ENCODE data around the gene PPP3CB. TPM values are rescaled to one million over a fixed set of nuclear protein-coding genes. Genes with fewer than 3 reads are reported as not detected.

The PPP3CB gene
- total and polyA plus RNA-seq, 12 donors, result 26.7 to 60.6 (median 46.7) TPM

- H3K9me3 ChIP-seq (replicated peaks in 1 of 3), result no peaks in the 10 kb centered on the region
- DNase-seq, result no peak
- no peaks in the 10 kb centered on the region for H3K27me3 ChIP-seq
- intact Hi-C loops (cut with DNase I), result no loop called here
- TF ChIP-seq POLR2A (IDR thresholded peaks at IDR 0.05) (no peak), CTCF (IDR thresholded peaks at IDR 0.05) (no peak)
- WGBS, 4 donors, result 77 to 90% (median 79%) methylated on average over 1 of the region's 1 CpG
- H3K36me3 ChIP-seq (replicated peaks in 1 of 2), result peaks cover 0 to 28% of the 10 kb centered on the region in 2 donors
- H3K4me1 ChIP-seq (replicated peaks in 1 of 2), result peaks cover 0 to 3% of the 10 kb centered on the region in 2 donors
- no peak overlapping the region for H3K27ac ChIP-seq
- no peak overlapping the region for H3K4me3 ChIP-seq
Measured at GRCh38 chr10:73449113-73449512, 46.7 kb downstream of the PPP3CB start.

- peaks cover 0 to 3% of the 10 kb centered on the region in 2 donors for H3K4me1 ChIP-seq (replicated peaks in 1 of 2)
- no peak overlapping the region for H3K4me3 ChIP-seq
- no peaks in the 10 kb centered on the region for H3K27me3 ChIP-seq
- H3K27ac ChIP-seq, result no peak overlapping the region
- 68 to 81% (median 74%) methylated on average over 1 of the region's 1 CpG for WGBS, 4 donors
- H3K36me3 ChIP-seq (replicated peaks in 1 of 2), result peaks cover 0 to 23% of the 10 kb centered on the region in 2 donors
- intact Hi-C loops (cut with DNase I), result no loop called here
- no peak for TF ChIP-seq POLR2A (IDR thresholded peaks at IDR 0.05)
- TF ChIP-seq CTCF (IDR thresholded peaks at IDR 0.05), result no peak
- no peaks in the 10 kb centered on the region for H3K9me3 ChIP-seq (replicated peaks in 1 of 3)
- no peak for DNase-seq
Measured at GRCh38 chr10:73448384-73448783, 47.4 kb downstream of the PPP3CB start.

DNA sequence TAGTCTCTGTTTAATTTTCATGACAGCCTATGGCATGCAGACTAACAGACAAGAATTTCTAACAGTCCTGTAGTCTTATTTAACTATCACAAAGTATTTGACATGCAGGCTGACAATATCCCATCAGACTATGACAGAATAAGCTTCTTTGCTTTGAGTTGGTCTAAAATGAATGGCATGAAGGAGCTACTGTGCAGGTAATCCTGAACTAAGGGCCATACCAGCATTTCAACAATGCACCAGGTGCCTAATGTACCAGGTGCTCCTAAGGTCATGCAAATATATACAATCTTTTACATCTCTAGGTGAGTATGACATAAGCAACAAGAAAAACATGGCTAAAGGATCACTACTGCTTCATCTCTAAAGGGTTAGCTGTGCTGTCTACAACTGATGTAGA is 48.9 kb downstream of the PPP3CB start:
- intact Hi-C loops (cut with DNase I), result no loop called here
- no peak overlapping the region for H3K27ac ChIP-seq
- no peaks in the 10 kb centered on the region for H3K9me3 ChIP-seq (replicated peaks in 1 of 3)
- peaks cover 0 to 23% of the 10 kb centered on the region in 2 donors for H3K36me3 ChIP-seq (replicated peaks in 1 of 2)
- H3K4me1 ChIP-seq (replicated peaks in 1 of 2), result peaks cover 0 to 3% of the 10 kb centered on the region in 2 donors
- H3K27me3 ChIP-seq, result no peaks in the 10 kb centered on the region
- no peak for TF ChIP-seq CTCF (IDR thresholded peaks at IDR 0.05)
- no peak for TF ChIP-seq POLR2A (IDR thresholded peaks at IDR 0.05)
- no peak for DNase-seq
- no peak overlapping the region for H3K4me3 ChIP-seq

DNA sequence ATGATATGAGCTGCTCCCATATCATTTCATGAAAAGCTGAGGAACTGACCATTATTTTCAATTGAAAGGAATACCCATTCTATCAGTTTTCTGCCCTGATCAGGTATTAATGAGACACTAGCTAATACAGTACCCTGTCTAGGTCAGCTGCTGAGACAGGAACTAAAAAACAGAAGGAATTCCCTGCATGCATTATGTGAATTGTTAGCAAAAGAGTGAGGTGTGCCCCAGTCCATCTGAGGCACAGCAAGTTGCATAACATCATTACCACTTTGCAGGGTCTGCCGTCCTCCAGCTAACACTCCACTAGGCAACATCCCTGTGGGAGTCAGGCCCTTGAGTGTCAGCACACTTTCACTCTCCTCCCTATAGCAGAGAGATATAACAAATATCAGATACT is 51.4 kb downstream of the PPP3CB start:
- WGBS, 4 donors, result 84 to 90% (median 88%) methylated on average over 1 of the region's 1 CpG
- H3K4me3 ChIP-seq, result no peak overlapping the region
- H3K27me3 ChIP-seq, result no peaks in the 10 kb centered on the region
- no peak for DNase-seq
- TF ChIP-seq CTCF (IDR thresholded peaks at IDR 0.05), result no peak
- TF ChIP-seq POLR2A (IDR thresholded peaks at IDR 0.05), result no peak
- H3K36me3 ChIP-seq (replicated peaks in 1 of 2), result peaks cover 0 to 23% of the 10 kb centered on the region in 2 donors
- H3K4me1 ChIP-seq (replicated peaks in 1 of 2), result peaks cover 3 to 8% of the 10 kb centered on the region in 2 donors
- no peak overlapping the region for H3K27ac ChIP-seq
- H3K9me3 ChIP-seq (replicated peaks in 1 of 3), result no peaks in the 10 kb centered on the region
- intact Hi-C loops (cut with DNase I), result no loop called here

Measured in adrenal gland (tissue), 12 donors.